ENCODE results near the gene MAGI2. TPM values are rescaled to one million over a fixed set of nuclear protein-coding genes. Genes with fewer than 3 reads are reported as not detected.
A peak's percentile ranks its signal among the peaks of the same experiment; 100 is the strongest.

MAGI2 gene
- total RNA-seq, 2 donors from 2014 or later, result 0.08 to 0.19 TPM

DNA sequence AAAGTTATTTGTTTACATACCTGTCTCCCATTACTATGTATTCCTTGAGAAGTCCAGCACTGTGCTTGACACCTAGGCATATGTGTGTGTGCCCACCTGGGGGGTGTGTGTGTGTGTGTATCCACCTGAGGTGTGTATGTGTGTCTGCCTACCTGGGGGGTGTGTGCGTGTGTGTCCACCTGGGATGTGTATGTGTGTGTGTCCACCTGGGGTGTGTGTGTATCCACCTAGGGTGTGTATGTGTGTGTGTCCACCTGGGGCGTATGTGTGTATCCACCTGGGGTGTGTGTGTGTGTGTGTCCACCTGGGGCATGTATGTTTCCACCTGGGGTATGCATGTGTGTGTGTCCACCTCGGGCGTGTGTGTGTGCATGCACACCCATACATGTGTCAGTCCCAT, 1051.4 kb downstream of the MAGI2 start:
- Mint-ChIP-seq H3K4me1 (ENCODE audit: low read depth in 2 of 2) (no peaks in the 10 kb centered on the region), H3K9me3 (peaks cover 3% of the 10 kb centered on the region), H3K27me3 (no peaks in the 10 kb centered on the region), H3K4me3 (no peak overlapping the region), H3K36me3 (no peaks in the 10 kb centered on the region), H3K27ac (no peak overlapping the region)
- ATAC-seq (peak in 1 of 2 donors; percentile 54), DNase-seq (ENCODE audit: low spot score) (no peak)

GRCh38 chr7:78400038-78400437, 1053.4 kb downstream of the MAGI2 start:
- no peak overlapping the region for H3K27ac Mint-ChIP-seq

GRCh38 chr7:78399033-78399769, 1054.3 kb downstream of the MAGI2 start:
- H3K36me3 Mint-ChIP-seq, result no peaks in the 10 kb centered on the region
- H3K27me3 Mint-ChIP-seq, result no peaks in the 10 kb centered on the region
- no peak overlapping the region for H3K27ac Mint-ChIP-seq
- peaks cover 3% of the 10 kb centered on the region for H3K9me3 Mint-ChIP-seq
- no peak for DNase-seq (ENCODE audit: low spot score)
- no peak for ATAC-seq
- H3K4me1 Mint-ChIP-seq (ENCODE audit: low read depth in 2 of 2), result no peaks in the 10 kb centered on the region
- H3K4me3 Mint-ChIP-seq, result no peak overlapping the region

More at GRCh38 chr7:78400038-78400437, 1053.4 kb downstream of the MAGI2 start:
- Mint-ChIP-seq H3K4me1 (ENCODE audit: low read depth in 2 of 2) (no peaks in the 10 kb centered on the region), H3K9me3 (peaks cover 3% of the 10 kb centered on the region), H3K27me3 (no peaks in the 10 kb centered on the region), H3K4me3 (no peak overlapping the region), H3K36me3 (no peaks in the 10 kb centered on the region)
- no peak for ATAC-seq
- no peak for DNase-seq (ENCODE audit: low spot score)

GRCh38 chr7:78398576-78398975, 1054.9 kb downstream of the MAGI2 start:
- peaks cover 3% of the 10 kb centered on the region for H3K9me3 Mint-ChIP-seq
- DNase-seq (ENCODE audit: low spot score), result no peak
- H3K27me3 Mint-ChIP-seq, result no peaks in the 10 kb centered on the region
- no peaks in the 10 kb centered on the region for H3K36me3 Mint-ChIP-seq
- H3K4me3 Mint-ChIP-seq, result no peak overlapping the region
- no peak overlapping the region for H3K27ac Mint-ChIP-seq
- no peaks in the 10 kb centered on the region for H3K4me1 Mint-ChIP-seq (ENCODE audit: low read depth in 2 of 2)
- ATAC-seq, result no peak

- ATAC-seq (no peak), DNase-seq (ENCODE audit: low spot score) (no peak)
- no peak overlapping the region for H3K4me3 Mint-ChIP-seq
- H3K27me3 Mint-ChIP-seq, result no peaks in the 10 kb centered on the region
- peaks cover 3% of the 10 kb centered on the region for H3K9me3 Mint-ChIP-seq
- no peak overlapping the region for H3K27ac Mint-ChIP-seq
- H3K4me1 Mint-ChIP-seq (ENCODE audit: low read depth in 2 of 2), result no peaks in the 10 kb centered on the region
- no peaks in the 10 kb centered on the region for H3K36me3 Mint-ChIP-seq
Measured at GRCh38 chr7:78398081-78398480, 1055.4 kb downstream of the MAGI2 start.

DNA sequence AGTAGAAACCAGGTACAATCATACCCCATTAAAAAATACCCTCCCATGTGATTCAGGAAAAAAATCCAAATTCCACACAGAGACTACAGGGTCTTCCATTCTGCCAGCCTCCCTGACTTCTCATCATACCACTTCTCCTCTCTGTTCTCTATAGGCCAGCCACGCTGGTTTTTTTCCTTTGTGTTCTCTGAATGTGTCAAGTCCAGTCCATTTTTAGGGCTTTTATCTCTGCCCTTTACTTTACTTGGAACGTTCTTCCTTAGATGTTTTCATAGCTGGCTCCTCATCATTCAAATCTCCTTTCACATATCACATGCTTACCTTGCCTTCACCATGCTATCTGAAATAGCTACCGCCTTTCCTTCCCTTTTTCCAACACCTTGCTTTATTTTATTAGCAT, 1057.3 kb downstream of the MAGI2 start:
- Mint-ChIP-seq H3K9me3 (peaks cover under 1% of the 10 kb centered on the region), H3K4me1 (ENCODE audit: low read depth in 2 of 2) (no peaks in the 10 kb centered on the region), H3K36me3 (no peaks in the 10 kb centered on the region), H3K4me3 (no peak overlapping the region), H3K27me3 (no peaks in the 10 kb centered on the region), H3K27ac (no peak overlapping the region)
- no peak for DNase-seq (ENCODE audit: low spot score)
- no peak for ATAC-seq

DNA sequence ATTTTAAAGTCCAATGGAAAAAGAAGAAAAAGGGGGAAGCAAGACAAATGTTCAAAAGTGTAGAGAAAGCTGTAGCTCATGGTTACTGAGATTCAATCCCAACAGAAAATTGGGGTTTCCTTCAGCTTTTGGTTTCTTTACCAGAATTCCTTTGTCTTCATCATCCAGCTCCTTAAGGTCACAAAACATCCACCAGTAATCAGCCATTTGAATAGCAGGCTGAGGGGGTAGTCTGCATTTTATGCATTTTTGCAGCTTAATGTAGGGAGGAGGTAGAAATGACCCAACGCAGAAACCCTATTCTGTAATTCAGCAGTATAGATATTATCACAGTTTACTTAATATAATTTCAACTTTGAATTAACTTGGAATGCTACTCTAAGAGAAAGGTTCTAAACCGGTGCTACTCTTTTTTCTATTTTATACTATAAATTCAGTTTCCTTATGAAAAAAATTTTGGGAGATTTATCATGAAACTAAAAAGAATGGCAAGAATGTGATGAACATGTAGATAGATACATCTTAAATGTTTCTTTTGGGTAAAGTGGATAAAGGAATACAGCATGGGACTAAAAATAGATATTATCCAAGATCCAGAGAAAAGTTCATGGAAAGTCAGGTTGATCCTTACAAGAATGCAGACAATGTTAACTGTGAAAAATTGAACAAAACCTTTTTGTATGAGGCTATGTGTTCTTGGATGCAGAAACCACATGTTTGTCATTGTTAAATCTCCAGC, 1058.0 kb downstream of the MAGI2 start:
- Mint-ChIP-seq H3K4me1 (ENCODE audit: low read depth in 2 of 2) (no peaks in the 10 kb centered on the region), H3K27me3 (no peaks in the 10 kb centered on the region), H3K4me3 (no peak overlapping the region), H3K9me3 (no peaks in the 10 kb centered on the region), H3K36me3 (no peaks in the 10 kb centered on the region), H3K27ac (no peak overlapping the region)
- ATAC-seq (no peak), DNase-seq (ENCODE audit: low spot score) (no peak)

DNA sequence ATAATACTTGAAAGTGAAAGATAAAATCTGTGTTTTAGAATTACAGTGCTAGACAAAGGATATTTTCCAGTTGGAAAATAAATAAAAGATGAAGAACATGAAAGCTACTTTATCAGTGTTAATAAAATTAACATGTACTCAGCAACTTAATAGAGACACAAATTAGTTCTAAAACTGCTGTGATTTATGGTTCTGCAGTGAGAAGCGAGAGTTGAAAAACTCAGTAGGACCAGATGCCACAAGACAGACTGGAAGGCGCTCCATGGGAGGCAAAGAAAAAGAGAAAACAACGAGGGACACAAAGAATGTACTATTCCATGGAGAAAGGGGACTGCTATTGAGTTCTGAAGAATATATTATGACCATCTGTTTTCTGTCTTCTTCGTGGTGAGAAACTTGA, 1064.4 kb downstream of the MAGI2 start:
- ATAC-seq (no peak), DNase-seq (ENCODE audit: low spot score) (no peak)
- Mint-ChIP-seq H3K4me3 (no peak overlapping the region), H3K27ac (no peak overlapping the region), H3K4me1 (ENCODE audit: low read depth in 2 of 2) (no peaks in the 10 kb centered on the region), H3K36me3 (no peaks in the 10 kb centered on the region), H3K9me3 (peaks cover 2% of the 10 kb centered on the region), H3K27me3 (no peaks in the 10 kb centered on the region)

DNA sequence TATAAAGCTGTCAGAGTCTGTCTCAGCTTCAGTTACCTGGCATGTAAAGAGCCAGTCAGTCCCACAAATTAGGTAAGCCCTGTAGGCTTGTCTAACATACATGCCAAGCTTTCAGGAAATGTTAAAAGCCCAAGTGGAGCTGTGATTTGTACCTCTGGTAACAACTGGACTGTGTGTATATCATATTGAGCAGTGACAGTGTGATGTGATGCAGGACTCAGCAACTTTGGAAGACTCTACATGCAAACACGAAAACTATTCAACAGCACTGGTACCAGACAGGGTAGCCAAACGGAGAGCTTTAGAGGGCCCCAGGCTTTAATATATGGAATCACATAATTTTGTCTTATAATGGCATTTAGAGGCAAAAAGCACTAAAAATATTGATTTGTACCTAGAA, 1066.9 kb downstream of the MAGI2 start:
- H3K27me3 Mint-ChIP-seq, result no peaks in the 10 kb centered on the region
- H3K27ac Mint-ChIP-seq, result no peak overlapping the region
- ATAC-seq, result no peak
- H3K9me3 Mint-ChIP-seq, result peaks cover 2% of the 10 kb centered on the region
- H3K4me1 Mint-ChIP-seq (ENCODE audit: low read depth in 2 of 2), result no peaks in the 10 kb centered on the region
- H3K36me3 Mint-ChIP-seq, result no peaks in the 10 kb centered on the region
- no peak for DNase-seq (ENCODE audit: low spot score)
- no peak overlapping the region for H3K4me3 Mint-ChIP-seq

DNA sequence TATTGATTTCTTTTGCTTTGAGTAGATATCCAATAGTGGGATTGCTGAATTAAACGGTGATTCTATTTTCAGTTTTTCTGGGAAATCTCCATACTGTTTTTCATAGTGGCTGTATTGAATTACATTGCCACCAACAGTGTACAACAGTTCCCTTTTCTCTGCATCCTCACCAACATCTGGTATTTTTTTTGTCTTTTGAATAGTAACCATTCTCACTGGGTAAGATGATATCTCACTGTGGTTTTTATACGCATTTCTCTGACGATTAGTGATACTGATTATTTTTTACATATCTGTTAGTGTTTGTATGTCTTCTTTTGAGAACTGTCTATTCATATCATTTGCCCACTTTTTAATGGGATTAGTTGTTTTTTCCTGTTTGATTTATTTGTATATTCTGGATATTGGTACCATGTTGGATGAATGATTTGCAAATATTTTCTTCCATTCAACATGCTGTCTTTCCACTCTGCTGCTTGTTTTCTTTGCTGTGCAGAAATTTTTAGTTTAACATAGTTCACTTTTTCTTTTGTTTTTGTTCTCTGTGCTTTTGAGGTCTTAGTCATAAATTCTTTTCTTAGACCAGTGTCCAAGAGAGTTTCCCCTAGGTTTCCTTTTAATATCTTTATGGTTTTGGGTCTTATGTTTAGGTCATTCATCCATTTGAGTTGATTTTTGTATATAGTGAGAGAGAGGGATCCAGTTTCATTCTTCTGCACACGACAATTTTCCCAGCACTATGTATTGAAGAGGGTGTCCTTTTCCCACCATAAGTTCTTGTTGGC, 1070.2 kb downstream of the MAGI2 start:
- Mint-ChIP-seq H3K9me3 (peaks cover 6% of the 10 kb centered on the region), H3K4me1 (ENCODE audit: low read depth in 2 of 2) (no peaks in the 10 kb centered on the region), H3K36me3 (no peaks in the 10 kb centered on the region), H3K27ac (no peak overlapping the region), H3K27me3 (no peaks in the 10 kb centered on the region), H3K4me3 (no peak overlapping the region)
- ATAC-seq (no peak), DNase-seq (ENCODE audit: low spot score) (no peak)

GRCh38 chr7:78379148-78379547, 1074.3 kb downstream of the MAGI2 start:
- no peaks in the 10 kb centered on the region for H3K36me3 Mint-ChIP-seq
- H3K27ac Mint-ChIP-seq, result no peak overlapping the region
- H3K4me3 Mint-ChIP-seq, result no peak overlapping the region
- DNase-seq (ENCODE audit: low spot score) (no peak), ATAC-seq (no peak)
- H3K4me1 Mint-ChIP-seq (ENCODE audit: low read depth in 2 of 2), result no peaks in the 10 kb centered on the region
- no peaks in the 10 kb centered on the region for H3K27me3 Mint-ChIP-seq
- peaks cover 7% of the 10 kb centered on the region for H3K9me3 Mint-ChIP-seq

GRCh38 chr7:78377532-78377931, 1075.9 kb downstream of the MAGI2 start:
- Mint-ChIP-seq H3K4me1 (ENCODE audit: low read depth in 2 of 2) (no peaks in the 10 kb centered on the region), H3K9me3 (peaks cover 11% of the 10 kb centered on the region), H3K4me3 (no peak overlapping the region), H3K27me3 (no peaks in the 10 kb centered on the region), H3K36me3 (no peaks in the 10 kb centered on the region), H3K27ac (no peak overlapping the region)
- no peak for ATAC-seq
- no peak for DNase-seq (ENCODE audit: low spot score)

- no peaks in the 10 kb centered on the region for H3K4me1 Mint-ChIP-seq (ENCODE audit: low read depth in 2 of 2)
- no peak for DNase-seq (ENCODE audit: low spot score)
- peaks cover 9% of the 10 kb centered on the region for H3K9me3 Mint-ChIP-seq
- no peak overlapping the region for H3K4me3 Mint-ChIP-seq
- H3K27me3 Mint-ChIP-seq, result no peaks in the 10 kb centered on the region
- ATAC-seq, result no peak
- H3K36me3 Mint-ChIP-seq, result no peaks in the 10 kb centered on the region
- no peak overlapping the region for H3K27ac Mint-ChIP-seq
Measured at GRCh38 chr7:78370936-78371335, 1082.5 kb downstream of the MAGI2 start.

GRCh38 chr7:78368771-78369170, 1084.7 kb downstream of the MAGI2 start:
- no peaks in the 10 kb centered on the region for H3K27me3 Mint-ChIP-seq

More at GRCh38 chr7:78368771-78369170, 1084.7 kb downstream of the MAGI2 start:
- no peak overlapping the region for H3K4me3 Mint-ChIP-seq
- H3K36me3 Mint-ChIP-seq, result no peaks in the 10 kb centered on the region
- peaks cover 4% of the 10 kb centered on the region for H3K9me3 Mint-ChIP-seq
- ATAC-seq, result no peak
- H3K4me1 Mint-ChIP-seq (ENCODE audit: low read depth in 2 of 2), result no peaks in the 10 kb centered on the region
- H3K27ac Mint-ChIP-seq, result no peak overlapping the region
- DNase-seq (ENCODE audit: low spot score), result no peak
